AG08396 (cell line): ENCODE data around the gene GOLGA3.
"Not testable (repeated sequence)": the region's sequence is repeated elsewhere in the genome, so short reads cannot be mapped to it uniquely, and the experiment has no call there.

Experiments used
- DNase-seq: peaks from one replicate; pipeline ENCODE4 v3.0.0; 2012; ENCODE audit warnings: low spot score, mixed read lengths

The GOLGA3 gene

GRCh38 chr12:132776230-132776625 is 52.4 kb downstream of the GOLGA3 start:
- DNase-seq: not testable (repeated sequence)

GRCh38 chr12:132775502-132776229 is 53.0 kb downstream of the GOLGA3 start:
- DNase-seq: no peak

- no peak for DNase-seq
Observed at GRCh38 chr12:132774646-132775275, 53.9 kb downstream of the GOLGA3 start.

- no peak for DNase-seq
Observed at GRCh38 chr12:132774159-132774558, 54.5 kb downstream of the GOLGA3 start.

GRCh38 chr12:132773077-132773955 is 55.4 kb downstream of the GOLGA3 start:
- DNase-seq: no peak

GRCh38 chr12:132772606-132773005 is 56.1 kb downstream of the GOLGA3 start:
- no peak for DNase-seq

- DNase-seq: no peak
Observed at GRCh38 chr12:132771126-132771838, 57.4 kb downstream of the GOLGA3 start.

- DNase-seq: no peak
Observed at GRCh38 chr12:132766380-132767085, 62.1 kb downstream of the GOLGA3 start.

GRCh38 chr12:132765361-132765760 is 63.3 kb downstream of the GOLGA3 start:
- DNase-seq: no peak

GRCh38 chr12:132764231-132764630 is 64.4 kb downstream of the GOLGA3 start:
- DNase-seq: no peak

- DNase-seq: peak; percentile 98
Observed at GRCh38 chr12:132761921-132762583, 66.6 kb downstream of the GOLGA3 start.

GRCh38 chr12:132761032-132761920 is 67.4 kb downstream of the GOLGA3 start, which contains the start of gene ANKLE2:
Gene ANKLE2 (minus strand): TSS chr12:132761832. CDS start chr12:132761798, 34 bp downstream.
- peak; percentile 87 for DNase-seq

- no peak for DNase-seq
Observed at GRCh38 chr12:132759359-132759758, 69.3 kb downstream of the GOLGA3 start.

- not testable (repeated sequence) for DNase-seq
Observed at GRCh38 chr12:132758825-132759224, 69.8 kb downstream of the GOLGA3 start.

- DNase-seq: no peak
Observed at GRCh38 chr12:132754160-132754932, 74.3 kb downstream of the GOLGA3 start.

GRCh38 chr12:132753670-132754069 is 75.0 kb downstream of the GOLGA3 start:
- not testable (repeated sequence) for DNase-seq

GRCh38 chr12:132748319-132748718 is 80.3 kb downstream of the GOLGA3 start:
- no peak for DNase-seq

GRCh38 chr12:132747896-132748295 is 80.8 kb downstream of the GOLGA3 start:
- no peak for DNase-seq

GRCh38 chr12:132747395-132747794 is 81.3 kb downstream of the GOLGA3 start:
- DNase-seq: no peak
